Colonic mucosa (tissue), 4 donors: ENCODE results near the gene SHH. TPM values are rescaled to one million over a fixed set of nuclear protein-coding genes. Genes with fewer than 3 reads are reported as not detected.

Experiments
- DNase-seq: peaks from one replicate; pipeline ENCODE4 v3.0.0-alpha.2; 2020
- H3K27ac ChIP-seq: fragments of 200-600 bp; one replicate; pipeline ENCODE4 v1.8.0; 2021
- H3K27me3 ChIP-seq: fragments of 200-600 bp; one replicate; pipeline ENCODE4 v1.8.0; 2021
- H3K36me3 ChIP-seq: fragments of 200-600 bp; one replicate; pipeline ENCODE4 v1.8.0; 2021
- H3K4me1 ChIP-seq: fragments of 200-600 bp; one replicate; pipeline ENCODE4 v1.8.0; 2021; ENCODE audit warnings: mild to moderate bottlenecking
- H3K4me3 ChIP-seq: fragments of 200-600 bp; one replicate; pipeline ENCODE4 v1.8.0; 2021
- H3K9ac ChIP-seq, 2 donors: one replicate each; pipeline ENCODE4 v1.7.0; 2013; ENCODE audit warnings: control low read depth in 2 of 2, low read depth in 2 of 2, low read length in 2 of 2
- H3K9me3 ChIP-seq: fragments of 200-600 bp; one replicate; pipeline ENCODE4 v1.8.0; 2021
- CTCF ChIP-seq: fragments of 200-600 bp; IDR thresholded peaks from one replicate; pipeline ENCODE4 v1.8.0; 2022; ENCODE audit warnings: antibody characterized with exemption, mild to moderate bottlenecking
- intact Hi-C: fragments of 100-400 bp; cut with DNase I; formaldehyde crosslinking; loops from one replicate; pipeline ENCODE4 v1.14.1; 2022
- total RNA-seq, 2 donors: library from RNA; stranded (reverse); fragmentation: NEBNext Ultra II Directional in 1 of 2; extraction: Animal tissue kit (Norgen Biotek cat#: 25700) in 1 of 2; gene quantifications; one replicate each; pipeline ENCODE4 v1.2.1, GENCODE V29; 2021
- donor health status: healthy.
- donor health status: DM: no; HTN: no; CAD: no.
- donor health status: DM: no; HTN: no; CAD: no.

Gene SHH
- total RNA-seq, 2 donors from 2014 or later: 5.6 to 8.1 TPM

GRCh38 chr7:155816996-155817395, 4.7 kb upstream of the SHH start:
- Histone ChIP-seq H3K27ac (no peak overlapping the region), H3K36me3 (no peaks in the 10 kb centered on the region), H3K9ac (no peak overlapping the region), H3K4me1 (no peaks in the 10 kb centered on the region), H3K9me3 (no peaks in the 10 kb centered on the region), H3K4me3 (no peak overlapping the region), H3K27me3 (peaks cover 24% of the 10 kb centered on the region)
- no peak for DNase-seq
- TF ChIP-seq CTCF: no peak
- intact Hi-C loops: loop anchor here (5.0 kb wide), 1 partner anchor 340 kb away; no protein-coding TSS in a partner anchor

GRCh38 chr7:155816192-155816508, 3.9 kb upstream of the SHH start:
- H3K27ac ChIP-seq: no peak overlapping the region
- no peaks in the 10 kb centered on the region for H3K9me3 ChIP-seq
- DNase-seq: no peak
- no peaks in the 10 kb centered on the region for H3K36me3 ChIP-seq
- intact Hi-C loops: loop anchor here (5.0 kb wide), 1 partner anchor 341 kb away; no protein-coding TSS in a partner anchor
- no peak overlapping the region for H3K9ac ChIP-seq
- H3K4me3 ChIP-seq: no peak overlapping the region
- H3K27me3 ChIP-seq: peaks cover 28% of the 10 kb centered on the region
- H3K4me1 ChIP-seq: no peaks in the 10 kb centered on the region
- TF ChIP-seq CTCF: no peak

DNA sequence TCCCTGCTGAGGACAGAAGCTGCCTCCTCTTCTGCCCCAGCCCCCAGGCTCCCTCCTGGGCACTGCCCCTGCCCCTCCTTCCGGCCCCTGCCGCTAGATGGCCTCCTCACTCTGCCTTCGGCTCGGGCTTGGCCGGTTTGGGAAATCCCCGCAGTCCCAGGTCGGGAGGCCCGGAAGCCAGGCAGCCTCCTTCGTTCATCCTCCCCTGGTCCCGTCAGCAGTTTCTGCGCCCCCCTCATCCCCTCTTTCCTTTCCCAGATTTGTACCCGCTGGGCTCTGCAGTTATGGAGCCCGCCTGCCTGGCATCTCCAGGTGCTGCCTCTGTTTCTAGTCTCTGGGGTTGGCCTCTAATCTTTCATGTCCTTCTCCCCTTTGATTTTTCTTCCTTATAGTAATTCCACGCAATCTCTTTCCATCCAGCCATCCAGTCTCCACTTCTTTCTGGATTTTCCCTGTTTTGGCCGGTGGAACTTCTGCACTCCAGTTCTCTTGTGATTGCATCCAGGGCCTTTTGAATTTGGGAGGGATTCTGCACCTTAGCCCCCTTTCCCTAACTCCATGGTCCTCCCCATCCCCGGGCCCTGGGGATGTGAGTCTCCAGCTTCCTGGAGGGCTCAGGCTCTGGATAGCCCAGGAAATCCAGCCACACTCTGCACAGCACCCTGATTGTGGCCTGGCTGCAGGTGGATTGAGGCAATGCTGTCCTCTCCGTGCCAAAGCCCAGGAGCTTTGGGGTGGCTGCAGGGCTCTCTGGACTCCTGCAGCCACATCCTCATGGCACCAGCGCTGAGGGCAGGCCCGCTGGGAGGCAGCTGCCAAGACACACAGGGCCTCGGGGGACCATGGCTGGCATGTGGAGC, 3.3 kb upstream of the SHH start:
- peak; percentile 82 for DNase-seq
- peak; percentile 70 for TF ChIP-seq CTCF
- Histone ChIP-seq H3K4me1 (no peaks in the 10 kb centered on the region), H3K27me3 (peaks cover 29% of the 10 kb centered on the region), H3K4me3 (no peak overlapping the region), H3K9me3 (no peaks in the 10 kb centered on the region), H3K27ac (no peak overlapping the region), H3K9ac (no peak overlapping the region), H3K36me3 (no peaks in the 10 kb centered on the region)
- intact Hi-C loops: loop anchor here (5.0 kb wide), 1 partner anchor 342 kb away; no protein-coding TSS in a partner anchor

GRCh38 chr7:155814316-155815276, 2.3 kb upstream of the SHH start:
- Histone ChIP-seq H3K4me1 (no peaks in the 10 kb centered on the region), H3K27ac (no peak overlapping the region), H3K36me3 (no peaks in the 10 kb centered on the region), H3K9ac (no peak overlapping the region), H3K27me3 (peaks cover 38% of the 10 kb centered on the region), H3K4me3 (no peak overlapping the region), H3K9me3 (no peaks in the 10 kb centered on the region)
- DNase-seq: no peak
- TF ChIP-seq CTCF: no peak
- intact Hi-C loops: loop anchor here (5.0 kb wide), 3 partner anchors 343 to 948 kb away; no protein-coding TSS in a partner anchor

DNA sequence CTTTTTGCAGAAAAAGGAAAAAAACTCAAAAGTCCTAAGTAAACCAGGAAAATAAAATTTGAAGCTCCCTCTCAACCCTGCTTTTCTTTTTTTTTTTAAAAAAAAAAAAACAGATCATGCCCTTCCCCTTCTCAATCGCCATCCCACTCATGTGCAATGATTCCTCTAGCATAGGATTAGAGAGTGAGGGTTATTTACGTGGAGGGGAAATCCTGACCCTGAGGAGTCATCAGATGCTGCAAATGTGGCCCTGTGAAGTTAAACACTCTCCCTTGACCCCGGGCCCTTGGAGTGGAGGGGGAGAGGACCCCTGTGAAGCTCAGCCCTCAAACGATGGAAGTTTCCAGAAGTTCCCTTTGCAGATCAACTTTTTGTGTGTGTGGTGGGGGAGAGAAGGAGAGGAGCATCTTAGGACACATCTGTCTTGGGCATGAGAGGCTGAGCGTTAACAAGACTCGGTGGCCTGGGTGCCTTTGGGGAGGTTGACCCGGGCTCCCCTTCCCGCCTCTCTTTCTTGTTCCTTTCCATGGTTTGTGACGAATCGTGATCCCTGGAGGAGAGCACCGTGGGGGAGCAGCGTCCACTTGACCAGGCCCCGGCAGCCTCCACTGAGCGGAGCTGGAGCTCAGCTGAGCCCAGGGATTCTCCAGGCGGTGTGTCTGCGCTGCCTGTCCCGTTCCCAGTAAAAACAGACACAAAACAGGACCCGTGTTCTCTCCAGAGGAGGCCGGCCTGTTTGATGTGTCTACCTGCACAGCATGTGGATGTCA, 1.5 kb upstream of the SHH start:
- H3K9me3 ChIP-seq: no peaks in the 10 kb centered on the region
- no peak overlapping the region for H3K27ac ChIP-seq
- H3K9ac ChIP-seq: no peak overlapping the region
- intact Hi-C loops: loop anchor here (5.0 kb wide), 2 partner anchors 659 to 949 kb away; no protein-coding TSS in a partner anchor
- no peaks in the 10 kb centered on the region for H3K4me1 ChIP-seq
- no peak for DNase-seq
- H3K27me3 ChIP-seq: peaks cover 45% of the 10 kb centered on the region
- no peak overlapping the region for H3K4me3 ChIP-seq
- no peaks in the 10 kb centered on the region for H3K36me3 ChIP-seq
- TF ChIP-seq CTCF: no peak
